CD4-positive, alpha-beta T cell (primary cell): Measurements from ENCODE around the gene KCNMA1. TPM values are rescaled to one million over a fixed set of nuclear protein-coding genes. Genes with fewer than 3 reads are reported as not detected.
A peak's percentile ranks its signal among the peaks of the same experiment; 100 is the strongest.

ENCODE experiments used
- ATAC-seq: fragments of 200-7000 bp; cut with Tn5 transposase; one replicate; pipeline ENCODE4 v1.10.0; 2022; ENCODE audit warnings: mild to moderate bottlenecking; ENCODE audit not compliant: poor library complexity
- CTCF ChIA-PET: fragments of 350-600 bp; sonication (Branson Sonifier 250); formaldehyde crosslinking; loops from one replicate; lab custom pipeline; 2021; ENCODE audit warnings: antibody characterized with exemption, inconsistent platforms; lab: Charles Lee
- POLR2A ChIA-PET: fragments of 350-600 bp; sonication (Branson Sonifier 250); formaldehyde crosslinking; loops from one replicate; lab custom pipeline; 2021; ENCODE audit warnings: antibody characterized with exemption, inconsistent platforms; lab: Charles Lee
- DNase-seq, 14 experiments: peaks; one replicate each; pipeline ENCODE4 v3.0.0-alpha.2; 2013 to 2020; ENCODE audit warnings: mixed read lengths in 2 of 14
- H3K27ac ChIP-seq, 2 donors: one replicate each; pipeline versions ENCODE4 v1.5.1 to v1.7.0; 2013; ENCODE audit warnings: low read length in 2 of 2, low read depth in 1 of 2, mild to moderate bottlenecking in 1 of 2
- H3K27me3 ChIP-seq, 2 experiments: 1 replicate in 1 of 2; 2 replicates in 1 of 2; pipeline versions ENCODE4 v1.6.1 to v1.7.0; 2013; ENCODE audit warnings: low read length in 2 of 2, control low read depth in 1 of 2, mild to moderate bottlenecking in 1 of 2, moderate library complexity in 1 of 2; ENCODE audit not compliant: insufficient read depth in 2 of 2, control insufficient read depth in 1 of 2
- H3K36me3 ChIP-seq: one replicate; pipeline ENCODE4 v1.6.1; 2013; ENCODE audit warnings: low read length, control low read depth; ENCODE audit not compliant: insufficient read depth
- H3K4me1 ChIP-seq: one replicate; pipeline ENCODE4 v1.6.1; 2013; ENCODE audit warnings: low read length, control low read depth; ENCODE audit not compliant: insufficient read depth
- H3K4me3 ChIP-seq: one replicate; pipeline ENCODE4 v1.5.1; 2013; ENCODE audit warnings: mild to moderate bottlenecking, low read length, moderate library complexity
- H3K9me3 ChIP-seq, 2 experiments: 1 replicate in 1 of 2; 2 replicates in 1 of 2; pipeline versions ENCODE4 v1.6.1 to v1.7.0; 2013; ENCODE audit warnings: low read length in 2 of 2, mild to moderate bottlenecking in 2 of 2, control low read depth in 1 of 2, moderate library complexity in 1 of 2; ENCODE audit not compliant: control insufficient read depth in 1 of 2, insufficient read depth in 1 of 2
- H3K27ac Mint-ChIP-seq: one replicate; pipeline ENCODE4 v1.8.0; 2020; ENCODE audit warnings: mixed read lengths
- H3K27me3 Mint-ChIP-seq: one replicate; pipeline ENCODE4 v1.8.0; 2021; ENCODE audit warnings: mixed read lengths
- H3K36me3 Mint-ChIP-seq: one replicate; pipeline ENCODE4 v1.8.0; 2021; ENCODE audit warnings: low read depth, mixed read lengths
- H3K4me1 Mint-ChIP-seq: one replicate; pipeline ENCODE4 v1.8.0; 2021; ENCODE audit warnings: low read depth, mixed read lengths
- H3K4me3 Mint-ChIP-seq: one replicate; pipeline ENCODE4 v1.8.0; 2020; ENCODE audit warnings: mild to moderate bottlenecking, mixed read lengths
- H3K9me3 Mint-ChIP-seq: one replicate; pipeline ENCODE4 v1.8.0; 2020; ENCODE audit warnings: mixed read lengths
- CTCF ChIP-seq: fragments of 200-600 bp; IDR thresholded peaks from one replicate; pipeline ENCODE4 v1.8.0; 2022; ENCODE audit warnings: antibody characterized with exemption, mild to moderate bottlenecking
- intact Hi-C, 2 experiments: fragments of 100-400 bp; cut with DNase I in 1 of 2; cut with micrococcal nuclease in 1 of 2; formaldehyde crosslinking; loops; one replicate each; pipeline versions ENCODE4 v1.15.1 to v1.9.0; 2023 to 2025; cut with DNase I, micrococcal nuclease
- total RNA-seq, 174 experiments: library from RNA in 2 of 174; stranded (reverse) in 2 of 174; gene quantifications; one replicate each; pipeline ENCODE4 v1.2.3 and lab custom pipeline; 2021 to 2026

The KCNMA1 gene
- total RNA-seq, 2 experiments from 2014 or later, result not detected

GRCh38 chr10:76884673-76885275, 752.8 kb downstream of the KCNMA1 start:
- no peak overlapping the region for H3K27ac ChIP-seq
- Mint-ChIP-seq H3K36me3 (no peaks in the 10 kb centered on the region), H3K4me1 (no peaks in the 10 kb centered on the region), H3K9me3 (no peaks in the 10 kb centered on the region), H3K27ac (no peak overlapping the region), H3K4me3 (no peak overlapping the region), H3K27me3 (peaks cover 3% of the 10 kb centered on the region)
- ATAC-seq (no peak), DNase-seq (no peak)
- intact Hi-C loops, result no loop called here
- no peaks in the 10 kb centered on the region for H3K36me3 ChIP-seq
- H3K4me1 ChIP-seq, result no peaks in the 10 kb centered on the region
- H3K9me3 ChIP-seq, result no peaks in the 10 kb centered on the region
- no peak overlapping the region for H3K4me3 ChIP-seq
- TF ChIP-seq CTCF, result no peak
- no peaks in the 10 kb centered on the region for H3K27me3 ChIP-seq
- CTCF ChIA-PET, result no interaction called here
- POLR2A ChIA-PET, result no interaction called here

GRCh38 chr10:76883596-76883995, 754.0 kb downstream of the KCNMA1 start:
- Mint-ChIP-seq H3K4me1 (no peaks in the 10 kb centered on the region), H3K9me3 (no peaks in the 10 kb centered on the region), H3K27me3 (peaks cover 3% of the 10 kb centered on the region), H3K4me3 (no peak overlapping the region), H3K27ac (no peak overlapping the region), H3K36me3 (no peaks in the 10 kb centered on the region)
- intact Hi-C loops, result no loop called here
- ATAC-seq (no peak), DNase-seq (peak in 1 of 14 experiments; percentile 5)
- CTCF ChIA-PET, result no interaction called here
- no peaks in the 10 kb centered on the region for H3K4me1 ChIP-seq
- no peak overlapping the region for H3K27ac ChIP-seq
- no peak overlapping the region for H3K4me3 ChIP-seq
- no peak for TF ChIP-seq CTCF
- H3K27me3 ChIP-seq, result no peaks in the 10 kb centered on the region
- H3K36me3 ChIP-seq, result no peaks in the 10 kb centered on the region
- POLR2A ChIA-PET, result no interaction called here
- H3K9me3 ChIP-seq, result no peaks in the 10 kb centered on the region

GRCh38 chr10:76882796-76883195, 754.8 kb downstream of the KCNMA1 start:
- ChIA-PET POLR2A (no interaction called here), CTCF (no interaction called here)
- no peak overlapping the region for H3K4me3 ChIP-seq
- H3K9me3 ChIP-seq, result no peaks in the 10 kb centered on the region
- H3K4me1 Mint-ChIP-seq, result no peaks in the 10 kb centered on the region
- no peaks in the 10 kb centered on the region for H3K27me3 ChIP-seq
- no peaks in the 10 kb centered on the region for H3K36me3 ChIP-seq
- TF ChIP-seq CTCF, result no peak
- no peak overlapping the region for H3K27ac ChIP-seq
- no peak overlapping the region for H3K4me3 Mint-ChIP-seq
- ATAC-seq (no peak), DNase-seq (no peak)
- H3K27me3 Mint-ChIP-seq, result peaks cover 3% of the 10 kb centered on the region
- H3K4me1 ChIP-seq, result no peaks in the 10 kb centered on the region
- no peaks in the 10 kb centered on the region for H3K9me3 Mint-ChIP-seq
- intact Hi-C loops, result no loop called here
- no peak overlapping the region for H3K27ac Mint-ChIP-seq
- no peaks in the 10 kb centered on the region for H3K36me3 Mint-ChIP-seq
